Measurements from ENCODE around the gene TSPAN9. TPM values are rescaled to one million over a fixed set of nuclear protein-coding genes. Genes with fewer than 3 reads are reported as not detected.
A peak's percentile ranks its signal among the peaks of the same experiment; 100 is the strongest.

The TSPAN9 gene
- total and polyA plus RNA-seq, 2 of the 4 experiments (the other 2 are of a cell fraction): 17.7 to 39.1 TPM

- no peak for TF ChIP-seq MAZ (IDR thresholded peaks at IDR 0.05; ENCODE audit: borderline replicate concordance, low read depth, low read length)
- no peak for TF ChIP-seq POLR2A (IDR thresholded peaks at IDR 0.05; ENCODE audit: low read depth, low read length)
Measured at GRCh38 chr12:3150931-3151835, 74.0 kb downstream of the TSPAN9 start (continued).

- Histone ChIP-seq H2AK9ac (replicated peaks; ENCODE audit: low read depth, low read length, poor library complexity) (peak overlapping the region; percentile 82), H3K18ac (ENCODE audit: low read depth, low read length) (no peak overlapping the region), H3K4me2 (ENCODE audit: low read depth, low read length) (no peak overlapping the region), H3K56ac (ENCODE audit: extremely low read depth, insufficient read depth, low read length) (no peak overlapping the region), H3K36me3 (ENCODE audit: control insufficient read depth, insufficient read depth, low read length) (no peaks in the 10 kb centered on the region), H4K20me1 (ENCODE audit: insufficient read depth, low read length) (peaks cover 21% of the 10 kb centered on the region), H2AFZ (replicated peaks; ENCODE audit: low read length, poor library complexity) (no peak overlapping the region), H3K4me3 (ENCODE audit: insufficient read depth, low read depth, low read length) (no peak overlapping the region), H2BK20ac (ENCODE audit: low read depth, low read length) (no peak overlapping the region; the same call in 1 of the 2 replicates), H3K9ac (ENCODE audit: low read depth, low read length) (no peak overlapping the region), H2BK15ac (ENCODE audit: low read depth, low read length) (no peak overlapping the region; the same call in 2 of the 3 replicates), H4K91ac (ENCODE audit: insufficient read depth, low read depth, low read length) (no peak overlapping the region), H3K27ac (ENCODE audit: insufficient read depth, low read length) (no peak overlapping the region), H3K14ac (replicated peaks; ENCODE audit: low read depth, low read length) (no peak overlapping the region), H3K4ac (ENCODE audit: low read depth, low read length) (peak overlapping the region; percentile 67; the same call in 1 of the 2 replicates), H2BK5ac (ENCODE audit: low read depth, low read length, poor library complexity, severe bottlenecking) (no peak overlapping the region), H3K79me1 (ENCODE audit: low read depth in 1 of 2, low read length in 2 of 2) (peaks cover 0 to 15% of the 10 kb centered on the region in 2 experiments; a peak in 1 of 4 replicates), H2AK5ac (ENCODE audit: low read depth, low read length) (no peak overlapping the region), H3K27me3 (ENCODE audit: control insufficient read depth, insufficient read depth, low read length) (no peaks in the 10 kb centered on the region), H4K5ac (ENCODE audit: low read depth, low read length) (no peak overlapping the region), H4K8ac (ENCODE audit: low read depth in 2 of 2, low read length in 2 of 2) (no peak overlapping the region; a peak in 1 of 4 replicates), H3K9me1 (ENCODE audit: insufficient read depth, low read length) (no peaks in the 10 kb centered on the region; the same call in 1 of the 2 replicates), H3K23ac (ENCODE audit: low read depth, low read length) (no peak overlapping the region), H2BK120ac (ENCODE audit: low read depth, low read length) (no peak overlapping the region), H3K9me3 (ENCODE audit: control insufficient read depth, insufficient read depth, low read length) (no peaks in the 10 kb centered on the region), H3K4me1 (ENCODE audit: control insufficient read depth, insufficient read depth, low read length) (peaks cover 17% of the 10 kb centered on the region)
- intact Hi-C loops (cut with micrococcal nuclease): loop anchor here (5.0 kb wide), 1 partner anchor 50 kb away; no protein-coding TSS in a partner anchor
- WGBS, 2 experiments (ENCODE audit: extremely low coverage in 2 of 2, insufficient read length in 1 of 2): 43% methylated on average over 1 of the region's 5 CpGs; no CpG with 5 or more reads in 1 of the 2 experiments
- ChIA-PET CTCF (interaction anchor here (0.8 kb wide), 1 partner anchor 29 kb away, joined by 3 read pairs; no protein-coding TSS in a partner anchor), POLR2A (ENCODE audit: unreplicated experiment) (no interaction called here)
- no TSS peak for BruUV-seq (replicated peaks)
- ATAC-seq (ENCODE audit: low read depth) (no peak), DNase-seq (no peak)
- dilution Hi-C loops (cut with HindIII; ENCODE audit: low sequenced_read_pairs, unreplicated experiment): no loop called here
- in situ Hi-C loops (cut with MboI; ENCODE audit: low sequenced_read_pairs): no loop called here
- TF ChIP-seq MAFK (IDR thresholded peaks at IDR 0.05; ENCODE audit: low read depth, low read length): no peak
- TF ChIP-seq USF2 (IDR thresholded peaks at IDR 0.05; ENCODE audit: low read depth, low read length): no peak
- TF ChIP-seq MAZ (IDR thresholded peaks at IDR 0.05; ENCODE audit: borderline replicate concordance, low read depth, low read length): no peak
- TF ChIP-seq NFE2L2 (IDR thresholded peaks at IDR 0.05; ENCODE audit: low read depth, low read length): no peak
- no peak for TF ChIP-seq ELK1 (IDR thresholded peaks at IDR 0.05; ENCODE audit: borderline replicate concordance, low read depth, low read length)
- no peak for TF ChIP-seq RCOR1 (IDR thresholded peaks at IDR 0.05; ENCODE audit: insufficient replicate concordance, low read length)
- TF ChIP-seq MXI1 (IDR thresholded peaks at IDR 0.05; ENCODE audit: borderline replicate concordance, low read depth, low read length): no peak
- no peak for TF ChIP-seq FOS (IDR thresholded peaks at IDR 0.05; ENCODE audit: low read depth, low read length)
- TF ChIP-seq CHD1 (IDR thresholded peaks at IDR 0.05; ENCODE audit: low read depth, low read length): no peak
- no peak for TF ChIP-seq RFX5 (IDR thresholded peaks at IDR 0.05; ENCODE audit: low read depth, low read length)
- no peak for TF ChIP-seq SMC3 (IDR thresholded peaks at IDR 0.05; ENCODE audit: low read depth, low read length)
Measured at GRCh38 chr12:3152011-3152511, 74.9 kb downstream of the TSPAN9 start.
